Panc1 (cell line): Measurements from ENCODE around the gene TRMT6. TPM values are rescaled to one million over a fixed set of nuclear protein-coding genes. Genes with fewer than 3 reads are reported as not detected.

Experiments used
- ATAC-seq: fragments of 200-7000 bp; cut with Tn5 transposase; 2 replicates; pipeline ENCODE4 v1.9.1; 2020; ENCODE audit warnings: mild to moderate bottlenecking, moderate library complexity
- BruUV-seq: library from RNA; stranded (reverse); fragments of 400-500 nt; replicated peaks from 2 replicates; lab custom pipeline; 2021; lab: Mats Ljungman, UMichigan
- CTCF ChIA-PET: fragments of 300-600 bp; sonication (Branson Sonifier 250); formaldehyde crosslinking; loops from one replicate; lab custom pipeline; 2022; ENCODE audit warnings: antibody characterized with exemption; lab: Charles Lee
- POLR2A ChIA-PET: fragments of 300-600 bp; sonication (Branson Sonifier 250); formaldehyde crosslinking; loops from one replicate; lab custom pipeline; 2022; ENCODE audit warnings: antibody characterized with exemption; lab: Charles Lee
- DNase-seq: peaks from one replicate; pipeline ENCODE4 v3.0.0-alpha.2; 2010; ENCODE audit warnings: low read depth, low spot score
- H3K27ac ChIP-seq: 2 replicates; pipeline ENCODE4 v1.5.1; 2011; ENCODE audit warnings: mild to moderate bottlenecking, low read length, inconsistent platforms
- H3K27me3 ChIP-seq: fragments of 200-500 bp; sonication (Bioruptor generic); 2 replicates; pipeline ENCODE4 v1.6.0; 2014; ENCODE audit warnings: low read length, inconsistent platforms; ENCODE audit not compliant: control insufficient read depth, insufficient read depth
- H3K36me3 ChIP-seq: fragments of 200-500 bp; sonication (Bioruptor generic); 2 replicates; pipeline ENCODE4 v1.5.1; 2014; ENCODE audit warnings: inconsistent platforms, mild to moderate bottlenecking, low read length, moderate library complexity; ENCODE audit not compliant: control insufficient read depth, insufficient read depth
- H3K4me1 ChIP-seq: 2 replicates; pipeline ENCODE4 v1.5.1; 2011; ENCODE audit warnings: inconsistent platforms, mild to moderate bottlenecking, low read length, moderate library complexity; ENCODE audit not compliant: control insufficient read depth, insufficient read depth
- H3K4me3 ChIP-seq, 2 experiments: 2 replicates each; pipeline ENCODE4 v1.5.1; 2011 to 2012; ENCODE audit warnings: low read depth in 2 of 2, low read length in 2 of 2, mild to moderate bottlenecking in 2 of 2, inconsistent platforms in 1 of 2, moderate library complexity in 1 of 2
- H3K9me3 ChIP-seq: fragments of 200-500 bp; sonication (Bioruptor generic); 2 replicates; pipeline ENCODE4 v1.5.1; 2014; ENCODE audit warnings: low read depth, mild to moderate bottlenecking, inconsistent platforms, low read length, moderate library complexity; ENCODE audit not compliant: control insufficient read depth, insufficient read depth
- POLR2AphosphoS5 ChIP-seq: IDR thresholded peaks from 2 replicates; pipeline ENCODE4 v1.6.1; 2012; ENCODE audit warnings: mild to moderate bottlenecking, low read depth, low read length, moderate library complexity
- SIN3A ChIP-seq: IDR thresholded peaks from 2 replicates; pipeline ENCODE4 v1.6.1; 2012; ENCODE audit warnings: low read depth, mild to moderate bottlenecking, low read length, moderate library complexity, borderline replicate concordance; ENCODE audit not compliant: insufficient read depth
- TCF7L2 ChIP-seq: IDR thresholded peaks from 2 replicates; pipeline ENCODE4 v1.6.1; 2011; ENCODE audit warnings: mild to moderate bottlenecking, low read depth, low read length, inconsistent platforms
- in situ Hi-C: cut with HindIII; loops from 2 replicates; pipeline ENCODE4 v1.10.0; 2016; ENCODE audit warnings: low sequenced_read_pairs, low pct_unique_long_range_greater_than_20kb
- intact Hi-C: fragments of 100-400 bp; cut with micrococcal nuclease; formaldehyde crosslinking; loops from one replicate; pipeline ENCODE4 v1.10.0; 2022; ENCODE audit not compliant: unreplicated experiment
- total RNA-seq: library from RNA; stranded (reverse); gene quantifications from one replicate; pipeline ENCODE4 v1.2.1, GENCODE V29; 2021; ENCODE audit not compliant: unreplicated experiment
- TF ChIP-seq, protein P1 (sequence below), 2 experiments: IDR thresholded peaks; 2 replicates each; pipeline ENCODE4 v1.6.1; 2011 to 2012; ENCODE audit warnings: low read depth in 2 of 2, control low read depth in 1 of 2, low read length in 1 of 2, mild to moderate bottlenecking in 1 of 2, moderate library complexity in 1 of 2; ENCODE audit not compliant: insufficient read depth in 1 of 2
- TF ChIP-seq, protein P2 (sequence below): fragments of 450-650 bp; IDR thresholded peaks from 2 replicates; pipeline ENCODE4 v1.5.1; 2017; ENCODE audit warnings: mild to moderate bottlenecking

TRMT6 gene
- total RNA-seq, 1 experiment from 2014 or later, result 27.9 TPM

DNA sequence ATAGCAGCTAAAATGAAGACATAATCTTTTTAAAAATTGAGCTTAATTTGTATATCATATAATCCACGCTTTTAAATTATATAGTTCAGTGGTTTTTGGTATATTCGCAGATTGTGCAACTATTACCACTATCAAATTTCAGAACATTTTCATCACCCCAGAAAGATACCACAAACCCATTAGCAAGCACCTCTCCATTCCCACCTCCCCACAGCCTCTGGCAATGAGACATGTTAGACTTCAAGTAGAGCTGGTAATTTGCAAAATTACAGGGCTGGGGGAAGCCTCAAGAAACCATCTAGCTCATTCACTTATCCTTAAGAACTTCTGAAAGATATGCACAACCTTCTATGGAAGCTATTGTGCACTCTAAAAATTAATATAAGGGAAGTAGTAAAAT, 37.2 kb downstream of the TRMT6 start:
- no peaks in the 10 kb centered on the region for H3K4me1 ChIP-seq
- H3K9me3 ChIP-seq, result no peaks in the 10 kb centered on the region
- ChIA-PET POLR2A (interaction anchor here (0.7 to 0.9 kb wide), 2 partner anchors 36 to 1027 kb away, joined by 4 read pairs; no protein-coding TSS in a partner anchor), CTCF (interaction anchor here (0.5 kb wide), 2 partner anchors 86 to 103 kb away, joined by 3 to 7 read pairs; no protein-coding TSS in a partner anchor)
- in situ Hi-C loops (no loop called here), intact Hi-C loops (no loop called here)
- no peak for DNase-seq
- ATAC-seq, result no peak
- H3K27ac ChIP-seq, result no peak overlapping the region
- no peaks in the 10 kb centered on the region for H3K36me3 ChIP-seq
- peaks cover 25% of the 10 kb centered on the region; the same call in 1 of the 2 replicates for H3K27me3 ChIP-seq
- H3K4me3 ChIP-seq, result no peak overlapping the region
- TF ChIP-seq, protein P1, sequence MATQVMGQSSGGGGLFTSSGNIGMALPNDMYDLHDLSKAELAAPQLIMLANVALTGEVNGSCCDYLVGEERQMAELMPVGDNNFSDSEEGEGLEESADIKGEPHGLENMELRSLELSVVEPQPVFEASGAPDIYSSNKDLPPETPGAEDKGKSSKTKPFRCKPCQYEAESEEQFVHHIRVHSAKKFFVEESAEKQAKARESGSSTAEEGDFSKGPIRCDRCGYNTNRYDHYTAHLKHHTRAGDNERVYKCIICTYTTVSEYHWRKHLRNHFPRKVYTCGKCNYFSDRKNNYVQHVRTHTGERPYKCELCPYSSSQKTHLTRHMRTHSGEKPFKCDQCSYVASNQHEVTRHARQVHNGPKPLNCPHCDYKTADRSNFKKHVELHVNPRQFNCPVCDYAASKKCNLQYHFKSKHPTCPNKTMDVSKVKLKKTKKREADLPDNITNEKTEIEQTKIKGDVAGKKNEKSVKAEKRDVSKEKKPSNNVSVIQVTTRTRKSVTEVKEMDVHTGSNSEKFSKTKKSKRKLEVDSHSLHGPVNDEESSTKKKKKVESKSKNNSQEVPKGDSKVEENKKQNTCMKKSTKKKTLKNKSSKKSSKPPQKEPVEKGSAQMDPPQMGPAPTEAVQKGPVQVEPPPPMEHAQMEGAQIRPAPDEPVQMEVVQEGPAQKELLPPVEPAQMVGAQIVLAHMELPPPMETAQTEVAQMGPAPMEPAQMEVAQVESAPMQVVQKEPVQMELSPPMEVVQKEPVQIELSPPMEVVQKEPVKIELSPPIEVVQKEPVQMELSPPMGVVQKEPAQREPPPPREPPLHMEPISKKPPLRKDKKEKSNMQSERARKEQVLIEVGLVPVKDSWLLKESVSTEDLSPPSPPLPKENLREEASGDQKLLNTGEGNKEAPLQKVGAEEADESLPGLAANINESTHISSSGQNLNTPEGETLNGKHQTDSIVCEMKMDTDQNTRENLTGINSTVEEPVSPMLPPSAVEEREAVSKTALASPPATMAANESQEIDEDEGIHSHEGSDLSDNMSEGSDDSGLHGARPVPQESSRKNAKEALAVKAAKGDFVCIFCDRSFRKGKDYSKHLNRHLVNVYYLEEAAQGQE (IDR thresholded peaks at IDR 0.05; ENCODE audit: insufficient read depth in 1 of 2, low read depth in 2 of 2, low read length in 1 of 2), result no peak
- no peak for TF ChIP-seq SIN3A
- no peak for TF ChIP-seq TCF7L2
- TF ChIP-seq, protein P2, sequence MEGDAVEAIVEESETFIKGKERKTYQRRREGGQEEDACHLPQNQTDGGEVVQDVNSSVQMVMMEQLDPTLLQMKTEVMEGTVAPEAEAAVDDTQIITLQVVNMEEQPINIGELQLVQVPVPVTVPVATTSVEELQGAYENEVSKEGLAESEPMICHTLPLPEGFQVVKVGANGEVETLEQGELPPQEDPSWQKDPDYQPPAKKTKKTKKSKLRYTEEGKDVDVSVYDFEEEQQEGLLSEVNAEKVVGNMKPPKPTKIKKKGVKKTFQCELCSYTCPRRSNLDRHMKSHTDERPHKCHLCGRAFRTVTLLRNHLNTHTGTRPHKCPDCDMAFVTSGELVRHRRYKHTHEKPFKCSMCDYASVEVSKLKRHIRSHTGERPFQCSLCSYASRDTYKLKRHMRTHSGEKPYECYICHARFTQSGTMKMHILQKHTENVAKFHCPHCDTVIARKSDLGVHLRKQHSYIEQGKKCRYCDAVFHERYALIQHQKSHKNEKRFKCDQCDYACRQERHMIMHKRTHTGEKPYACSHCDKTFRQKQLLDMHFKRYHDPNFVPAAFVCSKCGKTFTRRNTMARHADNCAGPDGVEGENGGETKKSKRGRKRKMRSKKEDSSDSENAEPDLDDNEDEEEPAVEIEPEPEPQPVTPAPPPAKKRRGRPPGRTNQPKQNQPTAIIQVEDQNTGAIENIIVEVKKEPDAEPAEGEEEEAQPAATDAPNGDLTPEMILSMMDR, result no peak
- TF ChIP-seq POLR2AphosphoS5, result no peak
- no TSS peak for BruUV-seq

DNA sequence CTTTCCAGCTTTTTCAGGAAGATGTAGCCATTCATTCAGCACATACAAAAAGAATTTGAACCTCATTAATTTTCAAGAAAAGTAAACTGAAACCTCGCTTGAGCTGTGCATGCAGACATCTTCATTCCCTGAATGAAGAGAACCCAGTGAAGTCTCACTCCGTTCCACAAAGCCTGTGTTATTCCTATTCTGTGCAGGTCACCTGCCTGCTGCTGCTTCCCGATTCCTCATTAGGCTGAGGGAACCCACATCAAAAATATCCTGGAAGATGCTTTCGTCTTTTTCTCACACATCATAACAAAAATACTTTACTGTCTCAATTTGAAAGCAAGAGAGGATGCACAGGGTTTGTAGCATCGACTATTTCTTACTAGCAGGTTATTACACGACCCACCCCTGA, 40.1 kb downstream of the TRMT6 start:
- in situ Hi-C loops, result no loop called here
- intact Hi-C loops, result no loop called here
- Histone ChIP-seq H3K36me3 (no peaks in the 10 kb centered on the region), H3K9me3 (no peaks in the 10 kb centered on the region), H3K27ac (no peak overlapping the region), H3K27me3 (peaks cover 29% of the 10 kb centered on the region; the same call in 1 of the 2 replicates), H3K4me1 (no peaks in the 10 kb centered on the region), H3K4me3 (no peak overlapping the region)
- BruUV-seq, result no TSS peak
- TF ChIP-seq POLR2AphosphoS5 (no peak), SIN3A (no peak), TCF7L2 (no peak)
- TF ChIP-seq, protein P1 (IDR thresholded peaks at IDR 0.05; ENCODE audit: insufficient read depth in 1 of 2, low read depth in 2 of 2, low read length in 1 of 2), result no peak
- TF ChIP-seq, protein P2, result no peak
- no peak for ATAC-seq
- POLR2A ChIA-PET, result no interaction called here
- CTCF ChIA-PET, result no interaction called here
- DNase-seq, result no peak
